SK-N-SH (cell line): ENCODE data around the gene DLEC1.

Experiments
- MEF2A ChIP-seq: IDR thresholded peaks from 2 replicates; pipeline ENCODE4 v1.4.0; 2012; ENCODE audit warnings: low read depth, borderline replicate concordance
- POLR2AphosphoS5 ChIP-seq: IDR thresholded peaks from 2 replicates; pipeline ENCODE4 v1.6.1; 2012; ENCODE audit warnings: low read depth, low read length
- TF ChIP-seq, protein P1 (sequence below): IDR thresholded peaks from 2 replicates; pipeline ENCODE4 v1.4.0; 2012; ENCODE audit warnings: low read depth, borderline replicate concordance

GRCh38 chr3:38001456-38002081 lies 37.4 kb upstream of the DLEC1 start:
- TF ChIP-seq MEF2A (no peak), POLR2AphosphoS5 (no peak)
- TF ChIP-seq, protein P1, sequence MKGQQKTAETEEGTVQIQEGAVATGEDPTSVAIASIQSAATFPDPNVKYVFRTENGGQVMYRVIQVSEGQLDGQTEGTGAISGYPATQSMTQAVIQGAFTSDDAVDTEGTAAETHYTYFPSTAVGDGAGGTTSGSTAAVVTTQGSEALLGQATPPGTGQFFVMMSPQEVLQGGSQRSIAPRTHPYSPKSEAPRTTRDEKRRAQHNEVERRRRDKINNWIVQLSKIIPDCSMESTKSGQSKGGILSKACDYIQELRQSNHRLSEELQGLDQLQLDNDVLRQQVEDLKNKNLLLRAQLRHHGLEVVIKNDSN = no peak
